KMS-11 (cell line): ENCODE results near the gene ADM2.

Source experiments
- H2AFZ ChIP-seq: fragments of 200-600 bp; sonication (generic); 2 replicates; pipeline ENCODE4 v1.6.1; 2016; ENCODE audit warnings: antibody characterized with exemption, mixed run types, low read depth
- H3K27ac ChIP-seq: fragments of 200-600 bp; sonication (generic); 2 replicates; pipeline ENCODE4 v1.6.1; 2016; ENCODE audit warnings: mild to moderate bottlenecking, mixed run types
- H3K27me3 ChIP-seq: fragments of 200-600 bp; sonication (generic); 2 replicates; pipeline ENCODE4 v1.6.1; 2017; ENCODE audit warnings: mild to moderate bottlenecking, low read depth, mixed run types, moderate library complexity; ENCODE audit not compliant: insufficient read depth
- H3K36me3 ChIP-seq: fragments of 200-600 bp; sonication (generic); 2 replicates; pipeline ENCODE4 v1.6.1; 2017; ENCODE audit warnings: mild to moderate bottlenecking, mixed run types; ENCODE audit not compliant: insufficient read depth
- H3K4me1 ChIP-seq: fragments of 200-600 bp; sonication (generic); 2 replicates; pipeline ENCODE4 v1.6.1; 2016; ENCODE audit warnings: mild to moderate bottlenecking, low read depth, mixed run types; ENCODE audit not compliant: poor library complexity, severe bottlenecking
- H3K4me2 ChIP-seq: fragments of 200-600 bp; sonication (generic); 2 replicates; pipeline ENCODE4 v1.7.0; 2016; ENCODE audit warnings: mild to moderate bottlenecking, mixed run types
- H3K4me3 ChIP-seq: fragments of 200-600 bp; sonication (generic); IDR thresholded peaks from 2 replicates; pipeline ENCODE4 v1.6.1; 2017; ENCODE audit warnings: low read depth, low read length, mixed read lengths; ENCODE audit not compliant: insufficient read depth
- H3K79me2 ChIP-seq: fragments of 200-600 bp; sonication (generic); 2 replicates; pipeline ENCODE4 v1.6.1; 2016; ENCODE audit warnings: low read depth, mixed run types; ENCODE audit not compliant: insufficient read depth
- H3K9ac ChIP-seq: fragments of 200-600 bp; sonication (generic); 2 replicates; pipeline ENCODE4 v1.6.1; 2016; ENCODE audit warnings: mild to moderate bottlenecking, mixed run types
- H4K20me1 ChIP-seq: fragments of 200-600 bp; sonication (generic); 2 replicates; pipeline ENCODE4 v1.6.1; 2016; ENCODE audit warnings: mild to moderate bottlenecking, mixed run types; ENCODE audit not compliant: insufficient read depth
- TF ChIP-seq, protein P1 (sequence below): fragments of 200-600 bp; sonication (generic); conservative IDR thresholded peaks from 2 replicates; pipeline ENCODE4 v1.6.1; 2017; ENCODE audit warnings: low read depth, mild to moderate bottlenecking, antibody characterized with exemption, low read length, moderate library complexity, mixed read lengths

ADM2 gene

DNA sequence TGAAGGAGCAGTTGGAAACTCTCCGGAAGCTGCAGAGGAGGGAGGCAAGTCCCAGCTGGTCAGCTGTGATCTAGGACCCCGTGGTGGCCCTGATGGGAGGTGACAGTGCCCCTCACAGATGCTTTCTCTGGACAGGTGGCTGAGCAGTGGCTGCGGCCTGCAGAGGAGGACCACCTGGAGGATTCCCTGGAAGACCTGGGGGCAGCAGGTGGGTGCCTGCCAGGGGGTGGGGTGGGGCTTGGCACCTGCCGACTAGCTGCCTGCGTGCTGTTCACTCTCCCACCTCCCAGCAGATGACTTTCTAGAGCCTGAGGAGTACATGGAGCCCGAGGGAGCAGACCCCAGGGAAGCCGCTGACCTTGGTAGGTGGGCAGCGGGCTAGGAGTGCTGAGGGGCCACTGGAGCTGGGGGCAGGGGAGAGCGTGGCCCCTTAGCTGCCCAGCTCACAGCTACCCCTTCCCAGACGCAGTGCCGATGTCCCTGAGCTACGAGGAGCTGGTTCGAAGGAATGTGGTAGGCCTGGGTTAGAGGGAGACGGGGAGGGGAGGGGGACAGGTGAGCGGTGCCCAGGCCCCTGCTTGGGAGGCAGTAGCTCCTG lies 41.0 kb downstream of the ADM2 start:
- Histone ChIP-seq H3K4me1 (peaks cover 4% of the 10 kb centered on the region), H3K27me3 (no peaks in the 10 kb centered on the region), H2AFZ (no peak overlapping the region), H3K36me3 (no peaks in the 10 kb centered on the region), H3K4me2 (no peak overlapping the region), H4K20me1 (no peaks in the 10 kb centered on the region), H3K79me2 (peaks cover 8% of the 10 kb centered on the region; the same call in 1 of the 2 replicates), H3K27ac (no peak overlapping the region), H3K4me3 (no peak overlapping the region), H3K9ac (no peak overlapping the region)
- TF ChIP-seq, protein P1, sequence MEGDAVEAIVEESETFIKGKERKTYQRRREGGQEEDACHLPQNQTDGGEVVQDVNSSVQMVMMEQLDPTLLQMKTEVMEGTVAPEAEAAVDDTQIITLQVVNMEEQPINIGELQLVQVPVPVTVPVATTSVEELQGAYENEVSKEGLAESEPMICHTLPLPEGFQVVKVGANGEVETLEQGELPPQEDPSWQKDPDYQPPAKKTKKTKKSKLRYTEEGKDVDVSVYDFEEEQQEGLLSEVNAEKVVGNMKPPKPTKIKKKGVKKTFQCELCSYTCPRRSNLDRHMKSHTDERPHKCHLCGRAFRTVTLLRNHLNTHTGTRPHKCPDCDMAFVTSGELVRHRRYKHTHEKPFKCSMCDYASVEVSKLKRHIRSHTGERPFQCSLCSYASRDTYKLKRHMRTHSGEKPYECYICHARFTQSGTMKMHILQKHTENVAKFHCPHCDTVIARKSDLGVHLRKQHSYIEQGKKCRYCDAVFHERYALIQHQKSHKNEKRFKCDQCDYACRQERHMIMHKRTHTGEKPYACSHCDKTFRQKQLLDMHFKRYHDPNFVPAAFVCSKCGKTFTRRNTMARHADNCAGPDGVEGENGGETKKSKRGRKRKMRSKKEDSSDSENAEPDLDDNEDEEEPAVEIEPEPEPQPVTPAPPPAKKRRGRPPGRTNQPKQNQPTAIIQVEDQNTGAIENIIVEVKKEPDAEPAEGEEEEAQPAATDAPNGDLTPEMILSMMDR = no peak

DNA sequence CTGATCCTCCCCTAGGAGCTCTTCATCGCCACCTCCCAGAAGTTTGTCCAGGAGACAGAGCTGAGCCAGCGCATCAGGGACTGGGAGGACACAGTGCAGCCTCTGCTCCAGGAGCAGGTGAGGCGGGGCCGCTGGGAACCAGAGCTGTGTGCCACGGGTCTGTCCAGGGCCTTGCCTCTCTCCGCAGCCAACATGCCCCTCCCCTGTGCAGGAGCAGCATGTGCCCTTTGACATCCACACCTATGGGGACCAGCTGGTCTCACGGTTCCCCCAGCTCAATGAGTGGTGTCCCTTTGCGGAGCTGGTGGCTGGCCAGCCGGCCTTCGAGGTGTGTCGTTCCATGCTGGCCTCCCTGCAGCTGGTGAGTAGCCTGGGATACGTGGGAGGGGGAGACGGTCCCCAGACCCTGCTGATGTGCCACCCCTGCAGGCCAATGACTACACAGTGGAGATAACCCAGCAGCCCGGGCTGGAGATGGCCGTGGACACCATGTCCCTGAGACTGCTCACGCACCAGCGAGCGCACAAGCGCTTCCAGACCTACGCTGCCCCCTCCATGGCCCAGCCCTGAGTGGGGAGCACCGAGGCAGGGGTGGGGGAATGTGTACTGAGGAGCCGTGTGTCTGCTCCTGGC lies 41.6 kb downstream of the ADM2 start:
- H3K79me2 ChIP-seq = peaks cover 8% of the 10 kb centered on the region; the same call in 1 of the 2 replicates
- no peak overlapping the region for H3K27ac ChIP-seq
- peaks cover 4% of the 10 kb centered on the region for H3K4me1 ChIP-seq
- no peak overlapping the region for H3K4me3 ChIP-seq
- TF ChIP-seq, protein P1 = no peak
- H2AFZ ChIP-seq = no peak overlapping the region
- H3K27me3 ChIP-seq = no peaks in the 10 kb centered on the region
- no peak overlapping the region for H3K4me2 ChIP-seq
- H4K20me1 ChIP-seq = no peaks in the 10 kb centered on the region
- H3K36me3 ChIP-seq = no peaks in the 10 kb centered on the region
- no peak overlapping the region for H3K9ac ChIP-seq

DNA sequence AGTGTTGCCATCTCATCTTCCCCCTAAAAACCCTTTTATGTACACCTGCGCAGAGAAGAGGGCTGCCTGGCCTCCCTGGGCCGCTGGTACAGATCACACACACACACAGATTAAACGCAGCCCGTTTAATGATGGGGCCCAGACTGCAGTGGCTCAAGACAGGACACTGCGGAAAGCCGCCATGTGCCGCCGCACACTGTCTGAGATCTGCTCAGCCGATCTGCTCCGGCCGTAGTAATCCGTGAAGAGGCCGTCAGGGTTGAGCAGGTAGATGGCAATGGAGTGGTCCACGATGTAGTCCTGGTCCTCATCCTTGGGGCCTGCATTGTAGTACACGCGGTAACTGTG lies 42.1 kb downstream of the ADM2 start:
- Histone ChIP-seq H3K27me3 (no peaks in the 10 kb centered on the region), H2AFZ (no peak overlapping the region), H3K36me3 (no peaks in the 10 kb centered on the region), H3K4me2 (no peak overlapping the region; the same call in 1 of the 2 replicates), H3K9ac (no peak overlapping the region), H3K27ac (no peak overlapping the region), H3K79me2 (peaks cover 8% of the 10 kb centered on the region; the same call in 1 of the 2 replicates), H3K4me3 (no peak overlapping the region), H3K4me1 (peaks cover 4% of the 10 kb centered on the region), H4K20me1 (no peaks in the 10 kb centered on the region)
- TF ChIP-seq, protein P1 = no peak

DNA sequence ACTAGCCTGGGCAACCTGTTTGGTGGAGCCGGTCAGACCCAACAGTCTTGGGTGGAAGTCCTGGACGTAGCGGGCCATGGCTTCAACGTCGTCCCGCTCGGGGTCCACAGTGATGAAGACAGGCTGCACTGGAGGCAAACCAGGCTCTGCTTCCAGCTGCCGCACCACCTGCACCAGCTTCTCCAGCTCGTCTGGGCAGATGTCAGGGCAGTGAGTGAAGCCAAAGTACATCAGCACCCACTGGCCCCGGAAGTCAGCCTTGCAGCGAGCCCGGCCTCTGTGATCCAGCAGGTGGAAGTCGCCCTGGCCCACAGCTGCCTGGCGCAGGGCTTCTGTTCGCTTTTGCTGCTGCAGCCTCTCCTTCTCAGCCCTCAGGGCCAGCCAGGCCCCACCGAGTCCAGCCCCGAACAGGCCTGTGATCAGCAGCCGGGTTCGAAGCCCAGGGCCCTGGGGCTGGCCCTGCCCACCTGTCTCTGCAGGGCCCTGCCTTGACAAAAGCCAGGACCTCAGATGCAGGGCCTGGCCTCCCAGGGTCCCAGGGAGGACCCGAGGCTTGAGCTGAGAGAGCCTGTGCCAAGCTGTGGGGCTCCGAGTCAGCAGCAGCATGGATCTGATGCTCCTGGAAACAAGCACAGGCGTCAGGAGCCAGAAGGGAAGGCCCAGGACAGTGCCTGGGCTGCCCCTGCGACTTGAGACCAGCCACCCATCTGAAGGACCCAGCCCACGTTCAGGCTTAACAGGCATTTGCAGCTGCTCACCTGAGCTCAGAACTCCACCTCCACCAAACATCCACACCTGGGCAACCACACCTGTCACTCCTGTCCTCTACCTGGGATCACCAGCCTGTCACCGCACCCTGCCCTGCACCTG lies 42.7 kb downstream of the ADM2 start:
- Histone ChIP-seq H2AFZ (no peak overlapping the region), H3K27ac (peak overlapping the region; percentile 83; the same call in 1 of the 2 replicates), H3K27me3 (no peaks in the 10 kb centered on the region), H3K9ac (no peak overlapping the region; the same call in 1 of the 2 replicates), H4K20me1 (no peaks in the 10 kb centered on the region), H3K36me3 (no peaks in the 10 kb centered on the region), H3K4me2 (peak overlapping the region; percentile 52), H3K4me3 (no peak overlapping the region), H3K4me1 (peaks cover 4% of the 10 kb centered on the region), H3K79me2 (peaks cover 8% of the 10 kb centered on the region; the same call in 1 of the 2 replicates)
- TF ChIP-seq, protein P1 = no peak
